Kidney (tissue), 14 donors: ENCODE measurements around the gene TMEM204. TPM values are rescaled to one million over a fixed set of nuclear protein-coding genes. Genes with fewer than 3 reads are reported as not detected.

ENCODE experiments used
- DNase-seq, 5 donors: peaks; one replicate each; pipeline ENCODE4 v3.0.0-alpha.2; 2013 to 2020
- FAIRE-seq: peaks from 2 replicates; lab custom pipeline; 2012; peaks lifted over from hg19 to GRCh38; lab: Jason Lieb, UNC
- H3K27ac ChIP-seq, 2 donors: one replicate each; pipeline ENCODE4 v1.7.0; 2013; ENCODE audit warnings: low read depth in 2 of 2, low read length in 2 of 2, inconsistent platforms in 1 of 2
- H3K27me3 ChIP-seq: one replicate; pipeline ENCODE4 v1.7.1; 2013; ENCODE audit warnings: low read length, inconsistent platforms; ENCODE audit not compliant: control insufficient read depth, insufficient read depth
- H3K36me3 ChIP-seq, 3 donors: one replicate each; pipeline versions ENCODE4 v1.7.0 to v1.7.1; 2013; ENCODE audit warnings: low read length in 3 of 3, control low read depth in 1 of 3, inconsistent platforms in 1 of 3; ENCODE audit not compliant: insufficient read depth in 3 of 3, control insufficient read depth in 2 of 3
- H3K4me1 ChIP-seq, 3 donors: one replicate each; pipeline versions ENCODE4 v1.7.0 to v1.7.1; 2013; ENCODE audit warnings: low read length in 3 of 3, inconsistent platforms in 1 of 3, low read depth in 1 of 3; ENCODE audit not compliant: control insufficient read depth in 2 of 3, insufficient read depth in 2 of 3
- H3K4me3 ChIP-seq, 3 donors: one replicate each; pipeline versions ENCODE4 v1.7.0 to v1.8.1; 2013; ENCODE audit warnings: low read length in 3 of 3, control low read depth in 1 of 3, inconsistent platforms in 1 of 3
- H3K9ac ChIP-seq, 3 donors: one replicate each; pipeline versions ENCODE4 v1.7.0 to v1.7.1; 2013; ENCODE audit warnings: low read length in 3 of 3, control low read depth in 1 of 3, inconsistent platforms in 1 of 3
- H3K9me3 ChIP-seq, 3 donors: one replicate each; pipeline versions ENCODE4 v1.7.0 to v1.7.1; 2013; ENCODE audit warnings: low read length in 3 of 3, control low read depth in 1 of 3, inconsistent platforms in 1 of 3; ENCODE audit not compliant: control insufficient read depth in 2 of 3, insufficient read depth in 1 of 3
- intact Hi-C: fragments of 100-400 bp; cut with DNase I; formaldehyde crosslinking; loops from one replicate; pipeline ENCODE4 v1.11.1; 2022
- polyA plus RNA-seq: library from polyadenylated mRNA; stranded (reverse); fragments of 350-450 nt; fragmentation: Illumina TruSeq; extraction: RNeasy Lipid Tissue Mini Kit (QIAGEN cat#74804); gene quantifications from one replicate; pipeline ENCODE4 v1.2.3, GENCODE V29; 2014; ENCODE audit warnings: low read depth, low replicate concordance; ENCODE audit not compliant: insufficient read depth
- total RNA-seq: library from RNA; stranded (reverse); fragmentation: NEBNext Ultra II Directional; extraction: Animal tissue kit (Norgen Biotek cat#: 25700); gene quantifications from one replicate; pipeline ENCODE4 v1.2.1, GENCODE V29; 2021
- TF ChIP-seq, protein P1 (sequence below): IDR thresholded peaks from 3 replicates; pipeline ENCODE4 v1.5.1; 2012; ENCODE audit warnings: mild to moderate bottlenecking, moderate library complexity, borderline replicate concordance; ENCODE audit not compliant: insufficient read depth; ENCODE audit errors: extremely low read depth
- donor health status: control.
- donor health status: control.
- donor health status: control.
- donor health status: control.
- donor health status: control.
- donor health status: DM: yes; HTN: yes; CAD: no.
- donor health status: Normal renal cell carcinoma (clear cell type).

Gene TMEM204
- total and polyA plus RNA-seq, 2 donors from 2014 or later: 40.9 to 49.5 TPM

DNA sequence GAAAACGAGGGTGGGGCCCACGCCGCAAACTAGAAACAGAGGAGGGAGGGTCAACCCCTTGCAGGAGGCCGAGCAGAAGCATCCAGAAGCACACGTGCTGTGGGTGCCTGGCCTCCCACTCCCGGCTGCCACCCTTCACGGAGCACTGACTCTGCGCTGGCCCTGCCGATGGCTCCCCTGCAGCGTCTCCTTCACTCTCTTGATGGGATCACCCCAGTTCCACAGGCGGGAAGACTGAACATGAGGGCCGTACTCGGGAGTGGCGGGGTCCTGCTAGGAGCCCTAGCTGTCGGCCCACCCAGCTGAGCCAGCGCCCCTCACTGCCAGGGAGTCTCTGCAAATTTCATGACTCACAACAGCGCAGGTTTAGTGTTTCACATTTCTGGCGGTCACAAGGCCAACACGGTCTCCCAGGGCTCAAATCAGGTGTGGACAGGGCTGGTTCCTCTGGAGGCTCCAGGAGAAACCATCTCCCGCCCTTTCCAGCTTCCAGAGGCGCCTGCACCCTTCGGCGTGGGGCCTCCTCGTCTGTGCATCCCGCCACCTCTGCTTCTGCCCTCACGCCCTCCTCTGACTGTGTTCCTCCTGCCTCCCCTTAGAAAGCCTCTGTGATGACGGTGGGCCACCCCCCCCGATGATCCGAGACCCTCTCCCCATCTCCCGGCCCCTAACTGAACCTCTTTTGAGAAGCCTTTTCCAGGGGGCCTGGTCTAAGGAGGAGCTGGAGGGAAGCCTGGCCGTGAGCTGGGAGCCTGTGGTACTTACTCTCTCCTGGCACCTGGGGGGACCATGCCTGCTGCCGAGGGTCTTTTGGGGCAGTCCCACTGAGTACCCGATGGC, 46.7 kb upstream of the TMEM204 start:
- no peak overlapping the region for H3K9ac ChIP-seq
- no peaks in the 10 kb centered on the region for H3K4me1 ChIP-seq
- no peaks in the 10 kb centered on the region for H3K27me3 ChIP-seq
- H3K36me3 ChIP-seq: no peaks in the 10 kb centered on the region
- DNase-seq: peak in 1 of 5 donors; percentile 55
- H3K9me3 ChIP-seq: no peaks in the 10 kb centered on the region
- no peak overlapping the region for H3K4me3 ChIP-seq
- TF ChIP-seq, protein P1, sequence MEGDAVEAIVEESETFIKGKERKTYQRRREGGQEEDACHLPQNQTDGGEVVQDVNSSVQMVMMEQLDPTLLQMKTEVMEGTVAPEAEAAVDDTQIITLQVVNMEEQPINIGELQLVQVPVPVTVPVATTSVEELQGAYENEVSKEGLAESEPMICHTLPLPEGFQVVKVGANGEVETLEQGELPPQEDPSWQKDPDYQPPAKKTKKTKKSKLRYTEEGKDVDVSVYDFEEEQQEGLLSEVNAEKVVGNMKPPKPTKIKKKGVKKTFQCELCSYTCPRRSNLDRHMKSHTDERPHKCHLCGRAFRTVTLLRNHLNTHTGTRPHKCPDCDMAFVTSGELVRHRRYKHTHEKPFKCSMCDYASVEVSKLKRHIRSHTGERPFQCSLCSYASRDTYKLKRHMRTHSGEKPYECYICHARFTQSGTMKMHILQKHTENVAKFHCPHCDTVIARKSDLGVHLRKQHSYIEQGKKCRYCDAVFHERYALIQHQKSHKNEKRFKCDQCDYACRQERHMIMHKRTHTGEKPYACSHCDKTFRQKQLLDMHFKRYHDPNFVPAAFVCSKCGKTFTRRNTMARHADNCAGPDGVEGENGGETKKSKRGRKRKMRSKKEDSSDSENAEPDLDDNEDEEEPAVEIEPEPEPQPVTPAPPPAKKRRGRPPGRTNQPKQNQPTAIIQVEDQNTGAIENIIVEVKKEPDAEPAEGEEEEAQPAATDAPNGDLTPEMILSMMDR: no peak
- no peak for FAIRE-seq
- intact Hi-C loops: no loop called here
- H3K27ac ChIP-seq: no peak overlapping the region

DNA sequence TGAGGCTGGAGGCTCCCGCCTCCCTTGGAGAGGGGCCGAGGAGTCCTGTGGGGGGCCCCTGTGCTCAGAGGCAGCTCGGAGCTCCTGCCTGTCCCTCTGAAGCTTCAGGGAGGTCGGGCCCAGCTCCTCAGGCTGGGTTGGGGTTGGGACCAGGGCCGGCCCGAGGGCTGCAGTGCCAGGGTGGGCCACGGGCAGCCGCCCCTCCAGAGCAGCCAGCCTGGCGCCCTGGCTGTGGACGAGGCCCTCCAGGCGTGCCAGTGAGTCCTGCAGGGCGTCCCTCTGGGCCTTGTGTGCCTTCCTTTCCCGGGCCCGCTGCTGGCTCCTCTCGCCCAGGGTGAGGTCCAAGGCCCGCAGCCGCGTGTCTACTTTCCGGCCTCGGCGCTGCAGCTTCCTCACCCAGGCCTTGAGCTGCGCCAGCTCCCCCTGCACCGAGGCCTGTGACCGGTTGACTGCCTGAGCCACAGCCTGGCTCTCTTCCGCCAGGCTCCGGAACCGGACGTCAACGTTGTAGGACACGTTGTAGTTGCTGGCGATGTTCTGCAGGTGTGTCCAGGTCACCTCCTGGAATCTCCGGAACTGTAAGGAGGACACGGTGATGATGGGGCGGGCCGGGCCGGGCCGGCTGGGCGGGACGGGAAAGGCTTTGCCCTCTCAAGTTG, 45.9 kb upstream of the TMEM204 start:
- intact Hi-C loops: no loop called here
- FAIRE-seq (no peak), DNase-seq (peak in 1 of 5 donors; percentile 71)
- Histone ChIP-seq H3K4me3 (no peak overlapping the region), H3K36me3 (no peaks in the 10 kb centered on the region), H3K27me3 (no peaks in the 10 kb centered on the region), H3K4me1 (peaks cover 0 to 3% (median 0%) of the 10 kb centered on the region in 3 donors), H3K27ac (no peak overlapping the region), H3K9me3 (no peaks in the 10 kb centered on the region), H3K9ac (no peak overlapping the region)
- TF ChIP-seq, protein P1: no peak

DNA sequence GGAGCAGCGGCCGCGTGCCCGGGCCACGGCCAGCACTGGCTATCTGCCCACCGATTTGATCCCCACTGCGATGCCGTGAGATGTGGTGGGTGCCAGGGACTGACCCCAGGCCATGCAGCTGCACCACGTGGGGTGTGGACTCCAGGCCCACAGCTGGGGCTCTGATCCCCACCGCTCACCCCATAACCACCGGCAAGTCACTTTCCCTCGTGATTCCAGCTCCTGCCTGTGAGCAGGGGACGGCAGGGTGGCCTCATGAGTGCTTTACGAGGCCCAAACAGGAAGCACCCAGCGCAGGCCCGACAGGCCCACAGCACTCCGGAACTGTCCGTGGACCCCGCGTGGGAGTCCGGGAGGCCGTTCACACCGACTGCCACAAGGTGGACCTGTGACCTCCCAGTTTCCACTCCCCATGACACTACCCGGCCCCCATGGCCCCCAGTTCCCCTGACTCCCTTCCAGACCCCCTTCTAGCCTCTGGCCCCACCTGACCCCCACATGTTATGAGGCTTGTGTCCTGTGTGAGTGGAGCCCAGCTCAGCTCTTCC, 45.3 kb upstream of the TMEM204 start:
- H3K4me3 ChIP-seq: no peak overlapping the region
- DNase-seq (peak in 1 of 5 donors; percentile 59), FAIRE-seq (no peak)
- TF ChIP-seq, protein P1: no peak
- H3K4me1 ChIP-seq: peaks cover 0 to 7% (median 3%) of the 10 kb centered on the region in 3 donors
- no peaks in the 10 kb centered on the region for H3K27me3 ChIP-seq
- H3K27ac ChIP-seq: no peak overlapping the region
- H3K9me3 ChIP-seq: no peaks in the 10 kb centered on the region
- intact Hi-C loops: no loop called here
- no peaks in the 10 kb centered on the region for H3K36me3 ChIP-seq
- H3K9ac ChIP-seq: no peak overlapping the region
